HG03378 (cell line): ENCODE results near the gene TMEM39B.
"Not testable (repeated sequence)": the region's sequence is repeated elsewhere in the genome, so short reads cannot be mapped to it uniquely, and the experiment has no call there.

ENCODE experiments used
- ATAC-seq: cut with Tn5 transposase; IDR thresholded peaks from one replicate; pipeline ENCODE4 v1.9.1; 2021; ENCODE audit warnings: mild to moderate bottlenecking, moderate library complexity; ENCODE audit not compliant: unreplicated experiment

Gene TMEM39B

DNA sequence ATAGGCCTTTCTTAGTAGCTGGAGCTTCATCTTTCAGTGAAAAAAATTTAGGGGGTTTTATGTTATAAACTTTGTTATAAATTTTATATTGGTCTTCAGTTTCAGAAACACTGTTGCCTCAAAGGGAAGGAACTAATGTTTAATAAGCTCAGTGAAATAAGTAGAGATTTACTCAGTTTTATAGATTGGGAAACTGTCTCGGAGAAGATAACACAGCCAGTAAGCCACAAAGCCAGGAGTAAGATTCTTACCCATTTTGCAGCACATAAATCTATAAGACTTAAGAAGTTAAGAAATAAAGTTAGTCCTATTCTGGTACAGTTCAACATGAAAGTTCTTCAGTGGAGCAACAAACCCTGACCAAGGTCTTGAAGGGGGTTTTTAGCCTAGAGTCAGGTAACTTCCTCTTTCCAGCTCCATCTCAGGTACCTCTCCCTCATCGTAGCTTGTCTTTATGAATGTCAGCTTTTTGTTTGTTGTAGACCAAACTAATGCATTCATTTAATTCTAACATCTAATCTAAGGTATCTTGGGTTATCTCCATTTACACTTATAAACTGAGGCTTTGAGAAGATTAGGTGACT lies 38.4 kb downstream of the TMEM39B start:
- no peak for ATAC-seq

DNA sequence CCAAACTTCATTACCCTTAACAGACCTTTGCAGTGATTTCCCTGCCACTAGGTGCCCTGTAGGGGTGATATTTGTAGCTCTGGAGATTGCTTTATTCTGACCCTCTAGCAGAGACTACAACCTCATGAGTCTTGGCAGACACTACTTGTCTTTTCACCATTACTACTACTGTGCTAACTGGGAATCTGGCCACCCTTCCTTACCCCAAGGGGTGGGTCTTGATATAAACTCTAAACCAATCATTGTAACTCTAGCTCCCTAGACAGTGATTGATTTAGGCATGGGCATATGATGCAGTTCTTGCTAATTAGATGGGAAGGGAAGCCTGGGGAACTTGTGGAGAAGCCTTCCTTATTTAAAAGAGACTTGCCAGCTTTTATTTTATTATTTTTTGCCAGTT lies 39.0 kb downstream of the TMEM39B start:
- no peak for ATAC-seq

DNA sequence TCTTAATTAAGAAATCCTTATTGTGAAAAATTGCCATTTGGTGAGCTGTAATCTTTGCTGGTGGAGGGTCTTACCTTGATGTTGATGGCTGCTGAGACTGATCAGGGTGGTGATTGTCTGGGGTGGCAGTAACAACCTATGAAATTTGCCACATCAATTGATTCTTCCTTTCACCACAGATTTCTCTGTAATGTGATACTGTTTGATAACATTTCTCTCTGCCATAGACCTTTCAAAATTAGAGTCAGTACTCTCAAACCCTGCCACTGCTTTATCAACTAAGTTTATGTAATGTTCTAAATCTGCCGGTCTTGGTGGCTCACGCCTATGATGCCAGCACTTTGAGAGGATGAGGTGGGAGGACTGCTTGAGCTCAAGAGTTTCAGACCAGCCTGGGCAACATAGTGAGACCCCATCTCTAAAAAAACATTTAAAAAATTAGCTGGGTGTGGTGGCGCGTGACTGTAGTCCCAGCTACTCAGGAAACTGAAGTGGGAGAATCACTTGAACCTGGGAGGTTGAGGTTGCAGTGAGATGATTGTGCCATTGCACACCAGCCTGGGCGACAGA lies 40.2 kb downstream of the TMEM39B start:
- ATAC-seq = no peak

DNA sequence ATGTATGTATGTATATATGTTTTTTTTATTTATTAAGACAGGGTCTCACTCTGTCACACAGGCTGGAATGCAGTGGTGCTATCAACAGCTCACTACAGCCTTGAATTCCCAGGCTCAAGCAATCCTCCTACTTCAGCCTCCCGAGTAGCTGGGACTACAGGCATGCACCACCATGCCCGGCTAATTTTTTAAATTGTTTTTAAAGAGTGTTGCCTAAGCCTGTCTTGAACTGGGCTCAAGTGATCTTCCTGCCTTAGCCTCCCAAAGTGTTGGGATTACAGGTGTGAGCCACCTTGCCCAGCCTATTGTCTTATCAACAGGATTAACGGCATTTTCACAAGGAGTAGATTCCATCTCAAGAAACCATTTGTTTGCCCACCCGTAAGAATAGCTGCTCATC lies 40.7 kb downstream of the TMEM39B start:
- not testable (repeated sequence) for ATAC-seq

DNA sequence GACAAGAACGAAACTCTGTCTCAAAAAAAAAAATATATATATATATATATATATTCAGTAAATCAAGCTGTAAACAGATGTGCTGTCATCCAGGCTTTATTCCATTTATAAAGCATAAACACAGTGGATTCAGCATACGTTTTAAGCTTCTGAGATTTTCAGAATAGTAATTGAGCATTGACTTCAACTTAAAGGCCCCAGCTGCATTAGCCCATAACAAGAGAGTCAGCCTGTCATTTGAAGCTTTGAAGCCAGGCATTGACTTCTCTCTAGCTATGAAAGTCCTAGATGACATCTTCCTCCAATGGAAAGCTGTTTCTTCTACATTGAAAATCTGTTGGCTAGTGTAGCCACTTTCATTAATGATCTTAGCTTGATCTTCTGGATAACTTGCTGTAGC lies 41.7 kb downstream of the TMEM39B start:
- no peak for ATAC-seq

DNA sequence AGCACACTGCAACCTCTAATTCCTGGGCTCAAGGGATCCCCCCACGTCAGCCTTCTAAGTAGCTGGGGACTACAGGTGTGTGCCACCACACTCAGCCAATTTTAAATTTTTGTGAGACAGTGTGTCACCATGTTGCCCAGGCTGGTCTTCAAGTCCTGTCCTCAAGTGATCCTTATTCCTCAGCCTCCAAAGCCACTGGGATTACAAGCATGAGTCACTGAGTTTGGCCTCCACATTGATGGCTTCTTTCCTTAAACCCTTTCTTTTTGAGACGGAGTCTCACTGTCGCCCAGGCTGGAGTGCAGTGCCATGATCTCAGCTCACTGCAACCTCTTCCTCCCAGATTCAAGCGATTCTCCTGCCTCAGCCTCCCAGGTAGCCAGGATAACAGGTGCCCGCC lies 42.8 kb downstream of the TMEM39B start:
- ATAC-seq = no peak

DNA sequence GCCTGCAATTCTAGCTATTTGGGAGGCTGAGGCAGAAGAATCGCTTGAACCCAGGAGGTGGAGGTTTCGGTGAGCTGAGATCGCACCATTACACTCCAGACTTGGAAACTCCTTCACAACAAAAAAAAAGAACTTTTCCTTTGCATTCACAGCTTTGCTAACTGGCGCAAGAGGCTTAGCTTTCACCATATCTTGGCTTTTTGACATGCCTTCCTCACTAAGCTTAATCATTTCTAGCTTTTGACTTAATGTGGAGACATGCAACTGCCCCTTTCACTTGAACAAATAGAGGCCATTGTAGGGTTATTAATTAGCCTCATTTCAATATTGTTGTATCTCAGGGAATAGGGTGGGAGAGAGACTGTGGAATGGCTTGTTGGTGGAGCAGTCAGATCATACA lies 43.8 kb downstream of the TMEM39B start:
- no peak for ATAC-seq

DNA sequence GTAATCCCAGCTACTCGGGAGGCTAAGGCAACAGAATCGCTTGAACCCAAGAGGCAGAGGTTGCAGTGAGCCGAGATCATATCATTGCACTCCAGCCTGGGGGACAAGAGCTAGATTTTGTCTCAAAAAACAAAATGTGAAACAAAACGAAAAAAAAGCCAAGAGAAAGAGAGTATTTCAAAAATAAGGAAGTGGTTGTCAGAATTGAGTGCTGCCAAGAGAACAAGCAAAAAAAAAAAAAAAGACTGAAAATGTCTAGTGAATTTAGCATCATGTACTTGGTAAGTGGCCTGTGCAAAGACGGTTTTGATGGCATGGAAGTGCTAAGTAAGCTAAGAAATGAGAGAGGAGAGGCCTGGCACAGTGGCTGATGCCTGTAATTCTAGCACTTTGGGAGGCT lies 49.4 kb downstream of the TMEM39B start:
- no peak for ATAC-seq

DNA sequence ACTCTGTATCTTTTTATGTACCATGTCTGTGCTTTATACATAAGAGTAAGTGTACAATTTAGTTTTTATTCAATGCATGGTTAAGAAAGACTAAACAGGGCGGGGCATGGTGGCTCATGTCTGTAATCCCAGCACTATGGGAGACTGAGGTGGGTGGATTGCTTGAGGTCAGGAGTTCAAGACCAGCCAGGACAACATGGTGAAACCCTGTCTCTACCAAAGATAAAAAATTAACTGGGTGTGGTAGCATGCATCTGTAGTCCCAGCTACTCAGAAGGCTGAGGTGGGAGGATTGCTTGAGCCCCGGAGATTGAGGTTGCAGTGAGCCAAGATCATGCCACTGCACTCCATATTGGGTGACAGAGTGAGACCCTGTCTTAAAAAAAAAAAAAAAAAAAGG lies 50.6 kb downstream of the TMEM39B start:
- not testable (repeated sequence) for ATAC-seq

DNA sequence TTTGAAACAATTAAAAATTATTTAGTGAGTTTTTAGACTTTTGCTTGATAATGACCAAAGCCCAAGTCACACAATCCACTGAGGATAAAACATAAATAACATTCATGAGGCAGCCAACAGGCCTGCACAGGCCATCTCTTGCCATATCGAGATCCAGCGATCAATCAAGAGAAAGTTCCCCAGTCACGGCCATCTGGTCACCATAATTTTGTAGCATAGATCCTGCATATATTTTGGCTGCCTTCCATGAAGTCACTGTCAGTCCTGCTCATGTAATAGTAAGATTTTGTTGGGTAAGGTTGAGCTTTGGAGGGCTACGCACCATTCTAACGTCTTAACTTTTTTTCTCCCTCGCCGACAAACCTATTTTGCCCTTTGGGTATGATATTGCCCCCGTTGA lies 52.6 kb downstream of the TMEM39B start:
- no peak for ATAC-seq

DNA sequence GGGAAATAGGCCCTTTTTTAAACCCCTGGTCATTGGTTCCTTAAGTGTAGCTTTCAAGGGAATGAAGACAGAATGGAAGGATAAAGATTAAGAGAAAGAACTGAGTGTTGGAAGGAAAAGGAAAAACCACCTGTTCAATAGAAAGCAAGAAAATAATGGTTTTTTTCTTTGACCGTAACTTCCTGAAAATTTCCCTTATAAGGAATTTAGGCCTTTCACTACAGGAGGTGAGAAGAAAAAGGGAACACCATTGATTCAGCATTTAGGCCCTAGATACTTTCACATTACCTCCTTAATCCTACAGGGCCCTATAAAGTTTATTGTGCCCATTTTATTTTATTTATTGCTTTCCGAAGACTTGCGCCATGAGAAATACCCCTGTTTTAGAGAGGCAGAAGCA lies 54.0 kb downstream of the TMEM39B start:
- ATAC-seq = no peak

DNA sequence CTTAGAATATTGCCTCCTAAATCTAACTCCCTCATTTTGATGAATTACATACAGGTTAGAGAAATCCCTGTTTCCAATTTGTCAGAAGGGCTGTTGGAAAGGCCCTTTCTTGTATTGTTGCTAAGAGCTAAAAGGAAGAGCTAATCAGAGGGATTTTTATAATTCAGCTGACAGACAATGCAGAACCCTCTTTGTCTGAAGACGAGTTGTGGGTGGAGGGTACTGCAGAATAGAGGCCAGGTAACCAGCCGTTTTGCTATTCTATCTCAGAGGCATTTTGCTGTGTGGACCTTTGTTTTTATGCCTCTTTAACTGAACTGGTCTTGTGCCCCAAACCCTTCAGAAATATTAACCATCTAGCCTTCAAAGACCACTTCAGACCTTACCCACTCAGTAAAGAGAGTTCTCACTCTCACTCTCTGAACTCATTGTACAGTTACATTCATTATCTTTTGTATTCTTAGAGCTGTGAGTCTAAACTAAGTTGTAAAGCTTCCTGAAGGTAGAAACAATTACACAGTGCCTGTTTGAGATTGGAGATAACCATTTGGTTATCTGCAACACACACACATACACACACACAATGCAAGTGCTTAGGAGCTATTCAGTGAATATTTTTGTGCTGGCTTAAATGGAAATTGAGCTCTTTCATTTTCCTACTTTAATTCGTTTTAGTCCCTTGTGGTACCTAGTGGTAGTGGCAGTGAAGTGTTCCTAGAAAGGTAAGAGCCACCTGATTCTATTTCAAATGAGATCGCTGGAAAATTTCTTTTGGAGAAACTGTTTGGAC lies 54.9 kb downstream of the TMEM39B start:
- no peak for ATAC-seq

DNA sequence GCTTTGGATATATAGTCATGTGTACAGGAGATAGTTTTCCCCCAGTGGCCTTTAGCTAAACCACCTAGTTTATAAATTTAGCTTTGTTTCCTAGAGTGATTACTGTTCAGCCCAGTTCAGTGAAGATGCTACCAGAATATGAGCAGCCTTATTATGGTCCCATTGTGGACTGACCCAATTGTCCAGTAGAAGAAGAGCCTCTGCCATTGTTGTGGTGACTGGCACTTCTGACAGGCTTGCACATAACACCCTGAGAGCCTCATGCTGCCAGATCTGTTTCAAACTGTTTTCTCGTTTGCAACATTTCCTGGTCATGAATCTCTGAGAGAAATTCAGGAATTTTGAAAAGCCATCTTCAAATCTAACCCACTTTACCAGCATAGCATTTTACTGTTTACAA lies 55.7 kb downstream of the TMEM39B start:
- ATAC-seq = no peak

DNA sequence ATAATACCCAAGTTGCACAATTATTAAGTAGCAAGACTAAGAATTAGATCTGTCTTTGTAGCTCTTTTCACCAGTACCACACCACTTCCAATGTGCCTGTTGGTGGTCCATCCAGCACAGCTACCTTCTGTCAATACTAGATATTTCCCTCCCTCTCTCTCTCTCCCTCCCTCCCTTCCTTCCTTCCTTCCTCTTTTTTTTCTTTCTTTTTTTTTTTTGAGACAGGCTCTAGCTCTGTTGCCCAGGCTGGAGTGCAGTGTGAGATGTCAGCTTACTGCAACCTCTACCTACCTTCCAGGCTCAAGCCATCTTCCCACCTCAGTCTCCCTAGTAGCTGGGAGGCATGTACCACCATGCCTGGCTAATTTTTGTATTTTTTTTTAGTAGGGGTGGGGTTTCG lies 56.2 kb downstream of the TMEM39B start:
- ATAC-seq = no peak

DNA sequence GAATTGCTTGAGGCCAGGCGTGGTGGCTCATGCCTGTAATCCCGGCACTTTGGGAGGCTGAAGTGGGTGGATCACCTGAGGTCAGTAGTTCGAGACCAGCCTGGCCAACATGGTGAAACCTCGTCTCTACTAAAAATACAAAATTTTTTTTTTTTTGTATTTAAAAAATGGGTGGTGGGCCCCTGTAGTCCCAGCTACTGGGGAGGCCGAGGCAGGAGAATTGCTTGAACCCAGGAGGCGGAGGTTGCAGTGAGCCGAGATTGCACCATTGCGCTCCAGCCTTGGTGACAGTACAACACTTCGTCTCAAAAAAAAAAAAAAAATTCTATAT lies 61.2 kb downstream of the TMEM39B start:
- ATAC-seq = not testable (repeated sequence)

DNA sequence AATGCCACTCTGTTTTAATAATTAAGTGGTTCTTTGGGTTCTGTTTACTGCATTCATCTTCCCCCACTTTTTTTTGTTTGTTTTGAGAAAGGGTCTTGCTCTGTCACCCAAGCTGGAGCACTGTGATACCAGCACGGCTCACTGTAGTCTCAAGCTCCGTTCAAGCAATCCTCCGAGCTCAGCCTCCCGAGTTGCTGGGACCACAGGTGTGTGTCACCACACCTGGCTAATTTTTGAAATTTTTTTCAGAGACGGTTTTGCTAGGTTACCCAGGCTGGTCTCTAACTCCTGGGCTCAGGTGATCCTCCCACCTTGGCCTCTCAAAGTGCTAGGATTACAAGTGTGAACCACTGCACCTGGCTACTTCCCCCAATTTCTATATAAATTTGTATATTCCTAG lies 64.4 kb downstream of the TMEM39B start:
- no peak for ATAC-seq

DNA sequence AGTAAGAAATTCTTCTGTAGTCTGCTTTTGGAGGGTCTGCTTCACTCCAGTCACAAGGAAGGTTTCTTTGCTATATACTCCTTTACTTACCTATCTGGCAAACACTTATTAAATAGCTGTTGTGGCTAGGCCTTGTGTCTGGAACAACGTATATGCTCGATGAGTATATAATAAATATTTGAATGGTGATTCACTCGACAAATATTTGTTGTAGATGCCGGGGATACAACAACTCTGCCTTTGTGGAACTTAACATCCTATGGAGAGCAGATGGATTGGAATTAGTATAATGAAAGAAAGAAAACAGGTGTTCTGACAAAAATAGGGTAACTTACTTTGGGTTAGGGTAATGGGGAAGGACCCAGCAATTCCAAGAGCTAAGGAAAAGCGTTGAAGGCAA lies 66.2 kb downstream of the TMEM39B start:
- ATAC-seq = no peak

DNA sequence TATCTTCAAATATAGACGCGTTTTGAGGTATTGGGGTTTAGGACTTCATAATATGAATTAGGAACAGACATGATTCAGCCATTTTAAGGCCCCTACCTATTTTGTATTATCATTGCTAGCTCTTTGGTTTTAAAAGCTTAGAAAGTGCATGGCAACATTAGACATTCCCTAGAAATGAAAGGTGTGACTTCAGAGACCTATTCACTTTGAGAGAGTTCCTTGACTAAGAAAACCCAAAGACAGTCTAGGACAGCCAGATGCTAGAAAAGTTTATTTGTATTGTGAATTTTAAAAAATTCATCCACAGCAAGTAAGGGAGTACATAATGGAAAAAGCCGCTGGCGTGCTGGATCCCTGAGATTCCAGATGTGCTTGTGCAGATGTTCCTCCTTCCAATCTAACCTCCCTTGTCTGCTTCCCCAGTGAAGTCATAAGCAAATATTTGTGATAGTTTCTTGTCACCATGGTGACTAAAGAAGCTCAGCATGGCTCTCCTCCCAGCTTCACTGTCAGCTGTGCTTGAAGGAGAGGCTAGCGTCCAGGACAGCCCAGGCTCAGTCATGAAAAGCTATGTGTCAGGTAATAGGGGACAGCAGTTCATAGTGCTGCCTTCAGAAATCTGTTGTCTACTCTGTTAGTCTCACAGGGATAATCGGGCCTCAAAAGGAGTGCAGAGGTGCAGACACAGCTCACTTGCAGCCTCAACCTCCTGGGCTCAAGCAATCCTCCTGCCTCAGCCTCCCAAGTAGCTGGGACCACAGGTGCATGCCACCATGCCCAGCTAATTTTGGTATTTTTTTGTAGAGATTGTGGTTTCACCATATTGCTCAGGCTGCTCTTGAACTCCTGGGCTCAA lies 69.9 kb downstream of the TMEM39B start:
- no peak for ATAC-seq

DNA sequence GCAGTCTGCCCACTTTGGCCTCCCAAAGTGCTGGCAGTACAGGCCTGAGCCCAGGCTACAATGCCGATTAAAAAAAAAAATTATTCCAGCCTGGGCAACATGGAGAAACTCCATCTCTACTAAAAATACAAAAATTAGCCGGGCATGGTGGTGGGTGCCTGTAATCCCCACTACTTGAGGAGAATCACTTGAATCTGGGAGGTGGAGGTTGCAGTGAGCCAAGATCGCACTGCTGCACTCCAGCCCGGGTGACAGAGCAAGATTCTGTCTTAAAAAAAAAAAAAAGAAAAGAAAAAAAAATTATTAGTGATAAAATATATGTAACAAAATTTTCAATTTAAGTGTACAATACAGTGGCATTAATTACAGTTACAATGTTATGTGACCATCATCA lies 70.6 kb downstream of the TMEM39B start:
- ATAC-seq = not testable (repeated sequence)

DNA sequence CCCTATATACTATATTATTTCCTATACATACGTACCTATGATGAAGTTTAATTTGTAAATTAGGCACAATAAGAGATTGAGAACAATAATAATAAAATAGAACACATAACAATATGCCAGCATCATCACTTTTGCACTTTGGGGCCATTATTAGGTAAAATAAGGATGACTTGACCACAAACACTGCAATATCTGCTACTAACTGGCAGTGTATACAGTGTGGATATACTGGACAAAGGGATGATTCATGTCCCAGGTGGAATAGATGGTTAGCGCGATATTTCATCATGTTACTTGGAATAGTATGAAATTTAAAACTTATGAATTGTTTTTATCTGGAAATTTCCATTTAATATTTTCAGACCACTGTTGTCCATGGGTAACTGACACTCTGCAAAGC lies 71.3 kb downstream of the TMEM39B start:
- no peak for ATAC-seq

DNA sequence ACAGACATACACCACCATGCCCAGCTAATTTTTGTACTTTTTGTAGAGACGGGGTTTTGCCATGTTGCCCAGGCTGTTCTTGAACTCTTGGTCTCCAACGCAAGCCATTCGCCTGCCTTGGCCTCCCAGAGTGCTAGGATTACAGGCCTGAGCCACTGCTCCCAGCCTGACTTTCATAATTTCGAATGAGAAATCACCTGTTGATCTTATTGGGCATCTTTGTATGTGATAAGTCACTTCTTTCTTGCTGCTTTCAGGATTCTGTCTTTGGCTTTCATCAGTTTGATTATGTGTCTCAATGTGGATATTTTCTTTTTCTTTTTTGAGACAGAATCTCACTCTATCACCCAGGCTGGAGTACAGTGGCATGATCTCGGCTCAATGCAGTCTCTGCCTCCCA lies 75.1 kb downstream of the TMEM39B start:
- not testable (repeated sequence) for ATAC-seq

DNA sequence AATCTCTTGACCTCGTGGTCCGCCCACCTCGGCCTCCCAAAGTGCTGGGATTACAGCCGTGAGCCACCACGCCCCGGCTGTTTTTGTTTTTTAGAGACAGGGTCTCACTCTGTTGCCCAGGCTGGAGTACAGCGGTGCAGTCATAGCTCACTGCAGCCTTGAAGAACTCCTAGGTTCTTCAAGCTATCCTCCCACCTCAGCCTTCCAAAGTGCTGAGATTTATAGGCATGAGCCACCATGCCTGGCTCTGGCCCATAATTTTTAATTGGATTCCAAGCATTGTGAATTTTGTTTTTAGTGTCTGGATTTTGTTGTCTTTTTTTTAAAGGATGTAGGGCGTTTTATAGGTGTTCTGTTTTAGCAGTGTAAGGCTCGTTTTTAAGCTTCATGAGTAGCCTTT lies 78.1 kb downstream of the TMEM39B start:
- no peak for ATAC-seq
